ENCODE results near the gene SNCG. TPM values are rescaled to one million over a fixed set of nuclear protein-coding genes. Genes with fewer than 3 reads are reported as not detected.

The SNCG gene
- total RNA-seq = 77.7 and 80.4 TPM in 2 replicates

GRCh38 chr10:86958116-86958900 lies at the start of gene SNCG:
Gene SNCG (plus strand): TSS chr10:86958599. CDS start chr10:86958698, 99 bp downstream.

GRCh38 chr10:86957471-86958115 lies 806 bp upstream of the SNCG start, which contains the start of gene MMRN2:
Gene MMRN2 (minus strand): TSS chr10:86957615. CDS start chr10:86957541, 74 bp downstream.

GRCh38 chr10:86968271-86968993 lies 10.0 kb downstream of the SNCG start, which contains the start of gene ADIRF:
Gene ADIRF (plus strand): TSS chr10:86968482. CDS start chr10:86968545, 63 bp downstream.

Other genes starting within 250 kb of the SNCG start
- 0.10 TPM in 1 of 2 replicates, not detected in the other for gene BMPR1A, start 202.0 kb upstream of the SNCG start, total RNA-seq
- 199 and 215 TPM in 2 replicates for gene MMRN2, start 984 bp upstream of the SNCG start, total RNA-seq
- gene ADIRF, start 9.9 kb downstream of the SNCG start, total RNA-seq = 34.7 and 71.8 TPM in 2 replicates
- not detected in 2 replicates for gene FAM25A, start 61.7 kb downstream of the SNCG start, total RNA-seq
- 130 and 137 TPM in 2 replicates for gene GLUD1, start 136.2 kb downstream of the SNCG start, total RNA-seq
- gene SHLD2, start 136.6 kb downstream of the SNCG start, total RNA-seq = 17.8 and 18.3 TPM in 2 replicates

Measured in mammary microvascular endothelial cell (primary cell).